IPS DF 6.9 (cell line): Measurements from ENCODE around the gene HPDL.

Source experiments
- DNase-seq: peaks from one replicate; pipeline ENCODE4 v3.0.0-alpha.2; 2013; ENCODE audit warnings: low read depth, low spot score
- H3K27ac ChIP-seq: one replicate; pipeline ENCODE4 v1.5.1; 2013; ENCODE audit warnings: low read length, control low read depth
- H3K27me3 ChIP-seq: 2 replicates; pipeline ENCODE4 v1.6.1; 2013; ENCODE audit warnings: mild to moderate bottlenecking, low read length; ENCODE audit not compliant: control insufficient read depth, insufficient read depth
- H3K36me3 ChIP-seq: 2 replicates; pipeline ENCODE4 v1.6.1; 2013; ENCODE audit warnings: low read length; ENCODE audit not compliant: control insufficient read depth, insufficient read depth
- H3K4me1 ChIP-seq: 2 replicates; pipeline ENCODE4 v1.6.1; 2013; ENCODE audit warnings: low read length; ENCODE audit not compliant: control insufficient read depth, insufficient read depth
- H3K4me3 ChIP-seq: 2 replicates; pipeline ENCODE4 v1.5.1; 2013; ENCODE audit warnings: mild to moderate bottlenecking, low read length
- H3K9me3 ChIP-seq: 2 replicates; pipeline ENCODE4 v1.6.1; 2013; ENCODE audit warnings: low read length, inconsistent platforms; ENCODE audit not compliant: control insufficient read depth, insufficient read depth
- WGBS: extraction: QIAGEN DNeasy Blood & Tissue Kit; methylation state at CpG from one replicate; pipeline ENCODE4 v1.1.7; 2013; ENCODE audit warnings: mixed read lengths, missing lambda C conversion rate; ENCODE audit not compliant: insufficient read length, insufficient coverage; 5-methylcytosine and 5-hydroxymethylcytosine counted together

Gene HPDL

DNA sequence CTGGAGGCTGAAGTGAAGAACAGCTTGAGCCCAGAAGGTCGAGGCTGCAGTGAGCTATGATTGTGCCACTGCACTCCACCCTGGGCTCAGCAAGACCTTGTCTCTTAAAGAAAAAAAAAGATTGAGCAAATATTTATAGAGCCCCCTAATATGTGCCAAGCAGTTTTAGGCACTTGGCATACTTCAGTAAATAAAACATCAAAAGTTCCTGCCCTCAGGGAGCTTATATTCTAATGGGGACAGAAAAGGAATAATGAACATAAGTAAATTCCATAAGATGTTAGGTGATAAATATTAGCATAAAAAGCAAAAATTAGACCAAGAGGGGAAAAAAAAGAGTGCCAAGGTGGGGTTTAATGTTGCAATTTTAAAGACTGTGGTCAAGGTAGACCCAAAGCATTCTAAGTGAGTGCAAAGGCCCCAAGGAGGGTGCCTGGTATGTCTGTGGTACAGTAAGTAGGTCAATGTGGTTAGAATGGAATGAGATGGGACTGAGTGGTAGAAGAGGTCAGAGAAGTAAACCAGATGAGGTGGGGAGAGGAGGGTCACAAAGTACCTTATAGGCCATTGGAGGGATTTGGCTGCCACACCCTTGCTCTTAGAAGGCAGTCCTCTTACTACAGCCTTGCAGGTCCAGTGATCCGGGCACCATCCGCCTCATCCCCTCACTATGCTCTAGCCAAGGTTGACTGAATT, 11.1 kb downstream of the HPDL start:
- H3K27ac ChIP-seq: no peak overlapping the region

DNA sequence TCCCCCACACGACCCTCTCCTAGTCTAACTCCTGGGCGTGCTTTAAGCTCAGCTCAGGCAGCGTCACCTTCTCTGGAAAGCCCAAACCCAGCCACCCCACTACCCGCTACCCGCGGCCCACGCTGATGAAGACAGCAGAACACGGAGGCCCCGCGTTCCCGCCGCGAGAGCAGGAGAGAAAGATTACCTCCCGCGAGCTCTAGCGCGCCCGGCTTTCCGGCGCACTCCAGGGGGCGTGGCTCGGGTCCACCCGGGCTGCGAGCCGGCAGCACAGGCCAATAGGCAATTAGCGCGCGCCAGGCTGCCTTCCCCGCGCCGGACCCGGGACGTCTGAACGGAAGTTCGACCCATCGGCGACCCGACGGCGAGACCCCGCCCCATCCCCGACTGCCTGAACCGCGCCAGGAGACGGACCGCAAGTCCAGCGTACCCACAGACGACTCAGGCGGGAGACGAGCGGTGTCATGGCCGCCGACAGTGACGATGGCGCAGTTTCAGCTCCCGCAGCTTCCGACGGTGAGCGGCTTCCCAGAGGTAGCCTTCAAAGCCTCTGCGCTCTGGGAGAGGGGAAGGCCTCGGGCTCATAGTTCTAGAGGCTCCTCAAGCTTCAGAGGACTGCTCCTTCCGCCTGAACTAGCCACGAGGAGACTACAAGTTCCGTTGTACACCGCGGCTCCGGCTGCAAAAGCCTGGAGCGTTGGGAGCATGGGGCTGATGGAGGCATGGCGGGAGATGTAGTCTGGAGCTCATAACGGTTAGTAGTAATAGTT, 13.3 kb downstream of the HPDL start, which contains the start of the genes MUTYH and TOE1:
Gene MUTYH, minus strand, starts transcription at position 652 of the 770 bp plus-strand sequence. CDS start 5,935 bp downstream, outside the sequence.
Gene TOE1, plus strand, starts transcription at position 382 of the 770 bp plus-strand sequence. Its CDS starts 83 bp downstream, at position 465.
- Histone ChIP-seq H3K27me3 (no peaks in the 10 kb centered on the region), H3K4me1 (0 out of 2 replicates have a peak, but pooled peaks cover 3% of the 10 kb centered on the region), H3K27ac (no peak within 1 kb of the TSS), H3K36me3 (peaks cover 26% of the 10 kb centered on the region), H3K9me3 (no peaks in the 10 kb centered on the region), H3K4me3 (peak within 1 kb of the TSS; percentile 47)
- WGBS: no CpG with 5 or more reads among the region's 70 CpGs
- peak; percentile 87 for DNase-seq

More for the DNA sequence above, 11.1 kb downstream of the HPDL start:
- WGBS: no CpG with 5 or more reads among the region's 3 CpGs
- no peak for DNase-seq
- Histone ChIP-seq H3K36me3 (peaks cover 19% of the 10 kb centered on the region; the same call in 1 of the 2 replicates), H3K9me3 (no peaks in the 10 kb centered on the region), H3K4me3 (no peak overlapping the region), H3K27me3 (no peaks in the 10 kb centered on the region), H3K4me1 (0 out of 2 replicates have a peak, but pooled peaks cover 3% of the 10 kb centered on the region)

DNA sequence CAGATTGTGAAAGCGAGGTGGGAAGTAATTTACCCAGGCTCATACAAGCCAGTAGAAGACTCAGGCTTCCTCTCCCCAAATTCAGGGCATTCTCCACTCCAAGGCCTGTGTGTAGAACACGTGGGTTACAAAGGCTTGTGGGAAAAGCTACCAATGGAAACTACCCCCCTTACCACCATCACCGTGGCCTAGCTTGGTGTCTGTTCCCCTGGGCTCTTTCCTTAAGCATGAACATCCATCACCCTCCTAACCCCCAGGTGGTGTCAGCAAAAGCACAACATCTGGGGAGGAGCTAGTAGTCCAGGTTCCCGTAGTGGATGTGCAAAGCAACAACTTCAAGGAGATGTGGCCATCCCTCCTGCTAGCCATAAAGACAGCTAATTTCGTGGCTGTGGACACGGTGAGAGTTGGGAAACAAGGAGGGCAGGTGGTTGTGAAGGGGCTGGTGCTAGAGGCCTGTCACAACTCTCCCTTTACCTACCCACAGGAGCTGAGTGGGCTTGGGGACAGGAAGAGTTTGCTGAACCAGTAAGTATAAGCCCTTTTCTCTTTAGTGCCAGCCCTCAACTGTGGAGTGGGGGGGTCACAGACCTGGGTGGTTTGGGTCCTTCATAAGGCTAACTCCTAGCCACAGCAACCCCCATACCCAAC, 14.2 kb downstream of the HPDL start:
- peaks cover 26% of the 10 kb centered on the region for H3K36me3 ChIP-seq
- no peak overlapping the region for H3K27ac ChIP-seq

DNA sequence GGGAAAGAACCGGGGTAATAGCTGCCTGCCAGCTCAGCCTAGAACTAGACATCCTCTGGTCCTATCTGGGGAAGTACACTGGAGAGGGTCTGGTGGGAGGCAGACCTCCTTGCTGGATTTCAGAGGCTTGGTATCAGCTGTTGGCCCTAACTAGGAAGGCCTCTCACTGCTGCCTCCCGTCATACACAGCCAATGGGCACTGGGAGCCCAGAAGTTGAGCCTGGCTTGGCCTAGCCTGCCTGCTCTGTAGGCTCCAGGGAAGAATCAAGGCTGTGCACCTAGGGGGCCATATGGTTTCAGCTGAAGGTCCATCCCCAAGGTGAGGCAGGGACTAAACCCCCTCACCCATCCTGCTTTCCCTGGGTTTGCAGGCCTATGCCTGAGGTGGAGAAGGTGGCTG, 17.8 kb downstream of the HPDL start:
- DNase-seq: no peak
- H3K27me3 ChIP-seq: no peaks in the 10 kb centered on the region
- peaks cover 26% of the 10 kb centered on the region for H3K36me3 ChIP-seq
- no peaks in the 10 kb centered on the region for H3K9me3 ChIP-seq
- no peak overlapping the region for H3K27ac ChIP-seq
- no CpG with 5 or more reads among the region's 2 CpGs for WGBS
- 0 out of 2 replicates have a peak, but pooled peaks cover 3% of the 10 kb centered on the region for H3K4me1 ChIP-seq
- no peak overlapping the region for H3K4me3 ChIP-seq

More for the DNA sequence above, 14.2 kb downstream of the HPDL start:
- Histone ChIP-seq H3K27me3 (no peaks in the 10 kb centered on the region), H3K4me3 (peak overlapping the region; percentile 47; the same call in 1 of the 2 replicates), H3K9me3 (no peaks in the 10 kb centered on the region), H3K4me1 (0 out of 2 replicates have a peak, but pooled peaks cover 3% of the 10 kb centered on the region)
- no peak for DNase-seq
- WGBS: no CpG with 5 or more reads among the region's 6 CpGs

DNA sequence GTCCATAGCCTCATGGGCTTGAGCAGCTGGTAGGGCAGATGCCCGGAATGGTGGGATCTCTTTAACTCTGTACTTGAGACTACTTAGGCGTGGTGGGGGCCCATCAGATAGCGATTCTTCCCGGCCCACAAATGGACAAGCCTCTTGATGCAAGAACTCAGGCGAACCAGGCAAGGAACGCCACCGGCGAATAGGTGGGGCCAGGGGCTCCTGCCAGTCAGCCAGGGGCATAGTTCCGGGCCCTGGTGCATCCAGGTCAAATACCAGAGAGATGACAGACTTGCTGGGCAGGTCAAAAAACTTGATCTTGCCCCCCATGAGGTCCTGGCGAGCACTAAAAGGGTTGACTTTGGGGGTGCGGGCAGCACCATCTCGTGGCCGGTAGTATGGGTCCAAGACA, 18.3 kb downstream of the HPDL start:
- H3K36me3 ChIP-seq: peaks cover 26% of the 10 kb centered on the region
- H3K4me3 ChIP-seq: no peak overlapping the region
- no peak overlapping the region for H3K27ac ChIP-seq
- H3K27me3 ChIP-seq: no peaks in the 10 kb centered on the region
- 0 out of 2 replicates have a peak, but pooled peaks cover 3% of the 10 kb centered on the region for H3K4me1 ChIP-seq
- no peak for DNase-seq
- no CpG with 5 or more reads among the region's 13 CpGs for WGBS
- H3K9me3 ChIP-seq: no peaks in the 10 kb centered on the region

DNA sequence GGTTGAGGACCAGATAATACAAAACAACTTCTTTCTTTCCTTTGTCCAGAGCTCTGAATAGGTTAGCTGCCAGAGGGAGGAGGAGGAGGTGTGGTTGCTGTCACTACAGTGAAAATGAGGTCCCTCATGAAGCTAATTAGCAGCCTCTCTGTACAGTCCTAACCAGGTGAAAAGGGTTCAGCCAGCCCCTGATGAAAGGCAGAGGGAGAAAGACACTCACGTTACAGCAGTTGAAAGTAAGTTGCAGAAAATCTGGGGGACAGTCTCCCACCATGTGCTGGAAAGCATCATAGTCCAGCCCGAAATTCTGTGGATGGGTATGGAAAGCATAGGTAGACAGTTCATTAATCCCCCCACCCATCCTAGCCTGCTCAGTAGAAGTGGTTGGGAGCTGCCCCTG, 19.8 kb downstream of the HPDL start:
- no CpG with 5 or more reads among the region's 2 CpGs for WGBS
- H3K36me3 ChIP-seq: peaks cover 26% of the 10 kb centered on the region
- no peak overlapping the region for H3K4me3 ChIP-seq
- no peak overlapping the region for H3K27ac ChIP-seq
- H3K4me1 ChIP-seq: no peaks in the 10 kb centered on the region
- no peaks in the 10 kb centered on the region for H3K27me3 ChIP-seq
- H3K9me3 ChIP-seq: no peaks in the 10 kb centered on the region
- no peak for DNase-seq

DNA sequence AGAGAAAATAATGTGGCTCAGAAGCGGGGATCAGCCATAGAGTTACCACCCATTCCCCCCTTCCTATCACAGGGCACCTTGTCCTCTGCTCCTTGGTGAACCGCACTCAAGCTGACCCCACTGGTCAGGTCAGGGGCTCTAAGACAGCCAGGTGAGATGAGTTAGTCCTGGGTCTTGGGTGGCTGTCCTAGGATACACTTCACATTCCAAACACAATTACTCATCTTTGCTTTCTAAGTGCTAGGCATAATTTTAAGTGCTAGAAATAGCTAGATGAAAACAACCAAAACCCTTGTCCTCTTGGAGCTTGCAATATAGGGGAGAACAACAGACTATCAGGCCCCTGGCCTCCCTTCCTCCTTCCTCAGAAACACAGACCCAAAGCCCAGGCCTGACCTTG, 21.3 kb downstream of the HPDL start:
- Histone ChIP-seq H3K4me3 (no peak overlapping the region), H3K9me3 (no peaks in the 10 kb centered on the region), H3K27me3 (no peaks in the 10 kb centered on the region), H3K4me1 (no peaks in the 10 kb centered on the region), H3K36me3 (peaks cover 13% of the 10 kb centered on the region), H3K27ac (no peak overlapping the region)
- no CpG with 5 or more reads among the region's 2 CpGs for WGBS
- no peak for DNase-seq

DNA sequence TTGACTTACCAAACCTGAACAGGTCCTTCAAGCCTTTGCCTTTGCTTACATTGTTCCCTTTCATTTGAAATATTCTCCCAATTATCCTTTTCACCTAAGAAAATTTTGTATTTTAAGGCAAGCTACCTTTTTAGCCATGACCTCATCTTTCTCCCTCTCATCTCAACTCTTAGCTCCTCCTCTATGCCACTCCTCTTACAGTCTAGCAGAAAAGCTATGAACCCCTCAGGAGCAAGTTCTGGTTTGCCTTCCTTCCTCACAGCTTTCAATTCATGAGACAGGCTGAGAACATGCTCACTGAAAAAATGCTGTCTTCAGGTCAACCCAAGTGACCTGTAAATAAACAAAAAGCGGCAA, 21.9 kb downstream of the HPDL start:
- H3K36me3 ChIP-seq: peaks cover 8% of the 10 kb centered on the region
- H3K4me1 ChIP-seq: no peaks in the 10 kb centered on the region
- WGBS: no CpG with 5 or more reads among the region's 1 CpG
- no peaks in the 10 kb centered on the region for H3K27me3 ChIP-seq
- H3K9me3 ChIP-seq: no peaks in the 10 kb centered on the region
- H3K27ac ChIP-seq: no peak overlapping the region
- no peak for DNase-seq
- no peak overlapping the region for H3K4me3 ChIP-seq

DNA sequence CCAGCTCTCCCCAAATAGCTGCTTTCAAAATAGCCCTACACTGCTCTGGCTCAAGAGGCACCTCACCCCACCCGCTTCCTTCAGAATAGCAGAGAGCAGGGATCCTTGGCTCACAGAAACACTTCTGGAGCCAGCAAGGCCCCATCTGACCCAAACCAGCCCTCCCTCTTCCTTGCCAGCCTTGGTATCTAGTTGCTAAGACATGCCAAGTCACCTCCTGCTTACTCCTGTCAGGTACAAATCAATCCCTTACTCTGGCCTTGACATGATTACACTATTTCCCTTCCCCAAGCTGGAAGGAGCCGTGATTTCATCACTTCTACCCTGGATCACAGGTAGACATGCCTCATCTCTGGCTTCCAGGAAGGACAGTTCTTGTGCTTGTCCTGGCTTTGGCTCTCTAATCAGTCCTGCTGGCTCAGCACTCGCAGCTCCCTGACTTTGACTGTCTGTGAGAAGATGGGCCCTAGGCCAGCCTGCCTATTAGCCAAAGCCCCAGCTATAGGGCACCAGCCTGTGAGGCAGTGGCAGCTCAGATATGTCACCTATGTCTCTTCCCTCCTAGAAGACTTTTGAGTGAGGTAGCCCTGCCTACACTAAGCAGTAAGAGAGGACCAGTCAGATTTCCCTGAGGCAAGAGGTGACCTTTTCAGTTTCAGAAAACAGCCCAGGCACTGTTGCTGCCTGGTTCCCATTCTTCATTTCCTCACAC, 22.4 kb downstream of the HPDL start:
- no peak overlapping the region for H3K4me3 ChIP-seq
- no CpG with 5 or more reads among the region's 3 CpGs for WGBS
- H3K4me1 ChIP-seq: no peaks in the 10 kb centered on the region
- no peak overlapping the region for H3K27ac ChIP-seq
- no peaks in the 10 kb centered on the region for H3K27me3 ChIP-seq
- H3K36me3 ChIP-seq: peaks cover 7% of the 10 kb centered on the region
- no peaks in the 10 kb centered on the region for H3K9me3 ChIP-seq
- no peak for DNase-seq

DNA sequence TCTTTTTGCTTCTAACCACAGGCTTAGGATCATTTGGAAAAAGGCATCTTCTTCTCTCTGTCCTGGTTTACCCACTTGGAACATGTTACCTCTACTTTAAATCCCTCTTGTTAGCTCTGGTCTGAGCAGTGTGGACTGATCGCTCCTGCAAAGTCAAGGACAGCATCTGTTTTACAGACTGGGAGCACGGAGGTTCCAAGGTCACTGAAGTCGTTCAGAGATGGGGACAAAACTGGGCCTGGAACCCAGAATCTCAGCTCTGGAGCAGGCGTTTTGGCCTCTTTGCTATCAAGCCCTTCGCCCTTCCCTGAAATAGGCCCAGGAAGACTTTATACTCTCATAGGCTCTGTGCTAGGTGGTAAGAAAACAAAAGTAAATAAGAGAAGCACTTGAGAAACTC, 24.8 kb downstream of the HPDL start:
- Histone ChIP-seq H3K27me3 (no peaks in the 10 kb centered on the region), H3K9me3 (no peaks in the 10 kb centered on the region), H3K27ac (no peak overlapping the region), H3K36me3 (no peaks in the 10 kb centered on the region), H3K4me3 (no peak overlapping the region), H3K4me1 (no peaks in the 10 kb centered on the region)
- no peak for DNase-seq
- WGBS: no CpG with 5 or more reads among the region's 5 CpGs
